ENCODE data around the gene PTPRR. TPM values are rescaled to one million over a fixed set of nuclear protein-coding genes. Genes with fewer than 3 reads are reported as not detected.

The PTPRR gene
- 1 to 10 TPM in 4 of 10 donors, under 1 TPM in 6; 0.20 to 1.7 (median 0.90) TPM for total RNA-seq
- polyA plus RNA-seq = under 1 TPM; 0.44 to 0.62 TPM
- long read RNA-seq, donor 1 = 0 reads
- long read RNA-seq, donor 2 = 0 reads
- long read RNA-seq, donor 3 = 0 reads

GRCh38 chr12:70920251-70920851 is at the start of gene PTPRR:
Gene PTPRR (minus strand): TSS chr12:70920738. CDS start chr12:70920390, 348 bp downstream.
- DNase-seq (no peak), ATAC-seq (no peak)
- H3K27ac ChIP-seq = no peak within 1 kb of the TSS
- H3K4me1 ChIP-seq = no peaks in the 10 kb centered on the region
- H3K27me3 ChIP-seq = peaks cover 0 to 46% (median 27%) of the 10 kb centered on the region in 7 donors
- no peaks in the 10 kb centered on the region for H3K36me3 ChIP-seq
- no peak within 1 kb of the TSS for H3K4me3 ChIP-seq
- no peak for TF ChIP-seq CTCF (IDR thresholded peaks at IDR 0.05)
- intact Hi-C loops (cut with DNase I) = no loop called here
- H3K9me3 ChIP-seq = no peaks in the 10 kb centered on the region
- 1 to 2% methylated on average over 29 of the region's 29 CpGs for WGBS, 2 donors

- 92% methylated on average over 8 of the region's 8 CpGs for WGBS, 2 donors
- H3K9me3 ChIP-seq = peaks cover 0 to 3% (median 0%) of the 10 kb centered on the region in 11 donors
Observed at GRCh38 chr12:70966996-70967790, 46.7 kb upstream of the PTPRR start.

GRCh38 chr12:70966046-70966445 is 45.5 kb upstream of the PTPRR start:
- H3K4me1 ChIP-seq = no peaks in the 10 kb centered on the region
- H3K27me3 ChIP-seq = no peaks in the 10 kb centered on the region
- no peak for DNase-seq
- WGBS, 2 donors = 87 to 88% methylated on average over 2 of the region's 2 CpGs
- intact Hi-C loops (cut with DNase I) = no loop called here
- H3K36me3 ChIP-seq = no peaks in the 10 kb centered on the region
- no peak for ATAC-seq
- H3K9me3 ChIP-seq = peaks cover 0 to 3% (median 0%) of the 10 kb centered on the region in 11 donors
- H3K27ac ChIP-seq = no peak overlapping the region
- TF ChIP-seq CTCF (IDR thresholded peaks at IDR 0.05) = no peak
- no peak overlapping the region for H3K4me3 ChIP-seq

More at GRCh38 chr12:70966996-70967790, 46.7 kb upstream of the PTPRR start:
- Histone ChIP-seq H3K36me3 (no peaks in the 10 kb centered on the region), H3K4me3 (no peak overlapping the region), H3K27ac (no peak overlapping the region), H3K27me3 (no peaks in the 10 kb centered on the region), H3K4me1 (no peaks in the 10 kb centered on the region)
- DNase-seq (no peak), ATAC-seq (no peak)
- intact Hi-C loops (cut with DNase I) = no loop called here
- no peak for TF ChIP-seq CTCF (IDR thresholded peaks at IDR 0.05)

GRCh38 chr12:70964867-70965510 is 44.5 kb upstream of the PTPRR start:
- Histone ChIP-seq H3K27ac (no peak overlapping the region), H3K9me3 (peaks cover 0 to 3% (median 0%) of the 10 kb centered on the region in 11 donors), H3K36me3 (no peaks in the 10 kb centered on the region), H3K4me3 (no peak overlapping the region), H3K27me3 (no peaks in the 10 kb centered on the region), H3K4me1 (no peaks in the 10 kb centered on the region)
- ATAC-seq (no peak), DNase-seq (no peak)
- intact Hi-C loops (cut with DNase I) = no loop called here
- 74% methylated on average over 4 of the region's 4 CpGs for WGBS, 2 donors
- no peak for TF ChIP-seq CTCF (IDR thresholded peaks at IDR 0.05)

Measured in heart right ventricle (tissue), 16 donors.